ENCODE results near the gene ROR1. TPM values are rescaled to one million over a fixed set of nuclear protein-coding genes. Genes with fewer than 3 reads are reported as not detected.

ROR1 gene
- total and polyA plus RNA-seq, 2 of the 13 experiments (the other 11 are each of a cell fraction or from before 2014, with no cell fraction given): 0.58 to 2.3 TPM

DNA sequence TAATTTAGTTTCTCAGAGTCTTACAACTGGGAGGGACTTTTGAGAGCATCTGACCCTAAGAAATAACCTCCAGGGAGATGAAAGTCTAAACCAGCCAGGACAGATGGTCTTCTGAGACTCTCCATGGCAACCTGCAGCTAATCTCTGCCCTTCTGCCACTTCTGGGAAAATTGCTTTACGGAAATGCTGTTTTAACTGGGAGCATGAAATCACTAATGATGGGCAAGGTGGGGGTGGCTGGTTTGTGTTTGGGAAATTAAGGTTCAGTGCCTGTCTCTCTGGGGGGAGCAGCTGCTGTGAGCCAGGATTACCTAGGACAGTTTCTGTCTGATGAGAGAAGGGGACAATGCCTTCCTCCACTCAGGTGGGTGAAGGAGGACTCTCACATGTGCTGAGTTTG is 33.2 kb downstream of the ROR1 start:
- no peak overlapping the region for H2AFZ ChIP-seq (ENCODE audit: low read length)

More for the DNA sequence above, 33.2 kb downstream of the ROR1 start:
- no TSS peak for BruUV-seq (replicated peaks)
- Histone ChIP-seq H3K79me2 (ENCODE audit: insufficient read depth, low read length) (no peaks in the 10 kb centered on the region), H3K4me2 (ENCODE audit: low read depth, low read length) (no peak overlapping the region), H3K27me3 (ENCODE audit: control insufficient read depth in 1 of 2, insufficient read depth in 2 of 2, low read length in 2 of 2) (no peaks in the 10 kb centered on the region), H3K9ac (ENCODE audit: insufficient read depth, low read depth, low read length) (no peak overlapping the region), H3K9me3 (ENCODE audit: low read length) (no peaks in the 10 kb centered on the region), H3K27ac (ENCODE audit: extremely low read length, insufficient read depth, low read length) (no peak overlapping the region), H3K36me3 (replicated peaks in 1 of 2; ENCODE audit: control insufficient read depth in 1 of 2, insufficient read depth in 2 of 2, low read length in 2 of 2) (no peaks in the 10 kb centered on the region), H3K4me3 (replicated peaks in 1 of 3; ENCODE audit: insufficient read depth in 1 of 3, low read depth in 2 of 3, low read length in 3 of 3) (no peak overlapping the region), H3K4me1 (ENCODE audit: insufficient read depth, low read length) (peaks cover 8% of the 10 kb centered on the region), H4K20me1 (ENCODE audit: insufficient read depth, low read length) (no peaks in the 10 kb centered on the region)
- TF ChIP-seq NCOA5 (CRISPR knock-in tag; IDR thresholded peaks at IDR 0.05) (no peak), REPIN1 (CRISPR knock-in tag; IDR thresholded peaks at IDR 0.05; ENCODE audit: borderline replicate concordance, low read depth) (no peak), RAD51 (IDR thresholded peaks at IDR 0.05; ENCODE audit: borderline replicate concordance) (no peak), ZFP36L1 (CRISPR knock-in tag; IDR thresholded peaks at IDR 0.05) (no peak), ZNF674 (CRISPR knock-in tag; IDR thresholded peaks at IDR 0.05; ENCODE audit: low read depth) (no peak), SMYD3 (CRISPR knock-in tag; IDR thresholded peaks at IDR 0.05) (no peak), GABPA (IDR thresholded peaks at IDR 0.05; ENCODE audit: low read depth, low read length) (no peak), GABPA (CRISPR knock-in tag; IDR thresholded peaks at IDR 0.05; ENCODE audit: low read depth) (no peak)
- TF ChIP-seq, protein P1, sequence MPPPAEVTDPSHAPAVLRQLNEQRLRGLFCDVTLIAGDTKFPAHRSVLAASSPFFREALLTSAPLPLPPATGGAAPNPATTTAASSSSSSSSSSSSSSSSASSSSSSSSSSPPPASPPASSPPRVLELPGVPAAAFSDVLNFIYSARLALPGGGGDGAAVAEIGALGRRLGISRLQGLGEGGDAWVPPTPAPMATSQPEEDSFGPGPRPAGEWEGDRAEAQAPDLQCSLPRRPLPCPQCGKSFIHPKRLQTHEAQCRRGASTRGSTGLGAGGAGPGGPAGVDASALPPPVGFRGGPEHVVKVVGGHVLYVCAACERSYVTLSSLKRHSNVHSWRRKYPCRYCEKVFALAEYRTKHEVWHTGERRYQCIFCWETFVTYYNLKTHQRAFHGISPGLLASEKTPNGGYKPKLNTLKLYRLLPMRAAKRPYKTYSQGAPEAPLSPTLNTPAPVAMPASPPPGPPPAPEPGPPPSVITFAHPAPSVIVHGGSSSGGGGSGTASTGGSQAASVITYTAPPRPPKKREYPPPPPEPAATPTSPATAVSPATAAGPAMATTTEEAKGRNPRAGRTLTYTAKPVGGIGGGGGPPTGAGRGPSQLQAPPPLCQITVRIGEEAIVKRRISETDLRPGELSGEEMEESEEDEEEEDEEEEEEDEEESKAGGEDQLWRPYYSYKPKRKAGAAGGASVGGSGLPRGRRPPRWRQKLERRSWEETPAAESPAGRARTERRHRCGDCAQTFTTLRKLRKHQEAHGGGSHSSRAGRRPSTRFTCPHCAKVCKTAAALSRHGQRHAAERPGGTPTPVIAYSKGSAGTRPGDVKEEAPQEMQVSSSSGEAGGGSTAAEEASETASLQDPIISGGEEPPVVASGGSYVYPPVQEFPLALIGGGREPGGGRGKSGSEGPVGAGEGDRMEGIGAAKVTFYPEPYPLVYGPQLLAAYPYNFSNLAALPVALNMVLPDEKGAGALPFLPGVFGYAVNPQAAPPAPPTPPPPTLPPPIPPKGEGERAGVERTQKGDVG (CRISPR knock-in tag; IDR thresholded peaks at IDR 0.05; ENCODE audit: borderline replicate concordance): no peak
- ChIA-PET POLR2A (no interaction called here), CTCF (ENCODE audit: low intra/inter-chr PET ratio, low total read pairs) (no interaction called here)
- in situ Hi-C loops (cut with HindIII; ENCODE audit: extremely low pct_ligation_motif_present, low pct_unique_long_range_greater_than_20kb): no loop called here
- intact Hi-C loops (cut with micrococcal nuclease; ENCODE audit: unreplicated experiment): no loop called here
- 63% methylated on average over 1 of the region's 1 CpG for WGBS (ENCODE audit: low lambda C conversion rate)
- no peak for ATAC-seq
- no peak for FAIRE-seq
- DNase-seq (ENCODE audit: low spot score): no peak

Measured in HepG2 (cell line).